Coronary artery (tissue), 2 donors: Measurements from ENCODE around the gene CCM2.
"Not testable (repeated sequence)": the region's sequence is repeated elsewhere in the genome, so short reads cannot be mapped to it uniquely, and the experiment has no call there.

ENCODE experiments used
- DNase-seq: peaks from one replicate; pipeline ENCODE4 v3.0.0-alpha.2; 2017; ENCODE audit warnings: low spot score
- H3K27ac ChIP-seq, 2 donors: fragments of 200-600 bp; sonication (generic); one replicate each; pipeline ENCODE4 v1.5.1; 2016 to 2019
- H3K4me3 ChIP-seq: fragments of 200-600 bp; sonication (generic); 2 replicates; pipeline ENCODE4 v1.5.1; 2016; ENCODE audit warnings: mild to moderate bottlenecking, moderate library complexity
- CTCF ChIP-seq: fragments of 200-600 bp; sonication (generic); IDR thresholded peaks from one replicate; pipeline ENCODE4 v1.5.1; 2019; ENCODE audit warnings: antibody characterized with exemption

The CCM2 gene

DNA sequence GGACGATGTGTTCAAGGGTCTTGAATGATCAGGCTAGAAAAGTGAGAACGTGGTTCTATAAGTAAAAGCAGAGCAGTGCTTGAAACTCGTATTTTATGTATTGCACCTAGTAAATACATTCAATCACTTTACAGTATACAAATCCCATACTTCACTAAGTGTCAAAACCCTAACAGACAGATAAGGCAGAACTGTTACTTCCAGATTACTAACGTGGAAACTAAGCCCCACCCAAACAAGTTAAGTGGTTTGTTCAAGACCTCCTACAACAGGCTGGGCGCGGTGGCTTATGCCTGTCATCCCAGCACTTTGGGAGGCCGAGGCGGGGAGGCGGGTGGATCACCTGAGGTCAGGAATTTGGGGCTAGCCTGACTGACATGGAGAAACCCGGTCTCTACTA lies 12.0 kb upstream of the CCM2 start:
- no peak for TF ChIP-seq CTCF
- Histone ChIP-seq H3K4me3 (no peak overlapping the region), H3K27ac (no peak overlapping the region)
- no peak for DNase-seq

DNA sequence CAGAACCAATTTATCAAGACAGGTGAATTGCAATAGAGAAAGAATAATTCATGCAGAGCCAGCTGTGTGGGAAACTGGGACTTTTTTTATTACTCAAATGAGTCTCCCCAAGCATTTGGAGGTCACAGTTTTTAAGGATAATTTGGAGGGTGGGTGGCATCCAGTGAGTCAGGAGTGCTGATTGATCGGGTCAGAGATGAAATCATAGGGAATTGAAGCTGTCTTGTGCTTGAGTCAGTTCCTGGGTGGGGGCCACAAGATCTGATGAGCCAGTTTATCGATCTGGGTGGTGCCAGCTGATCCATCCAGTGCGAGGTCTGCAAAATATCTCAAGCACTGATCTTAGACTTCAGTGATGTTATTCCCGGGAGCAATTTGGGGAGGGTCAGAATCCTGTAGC lies 11.3 kb upstream of the CCM2 start:
- Histone ChIP-seq H3K4me3 (no peak overlapping the region), H3K27ac (no peak overlapping the region)
- TF ChIP-seq CTCF, result no peak
- DNase-seq, result no peak

- Histone ChIP-seq H3K4me3 (no peak overlapping the region), H3K27ac (no peak overlapping the region)
- DNase-seq, result no peak
- no peak for TF ChIP-seq CTCF
Observed at GRCh38 chr7:44989132-44989531, 10.9 kb upstream of the CCM2 start.

- Histone ChIP-seq H3K27ac (peak overlapping the region; percentile 24 to 56), H3K4me3 (no peak overlapping the region)
- DNase-seq, result no peak
- no peak for TF ChIP-seq CTCF
Observed at GRCh38 chr7:44990109-44991023, 9.6 kb upstream of the CCM2 start.

DNA sequence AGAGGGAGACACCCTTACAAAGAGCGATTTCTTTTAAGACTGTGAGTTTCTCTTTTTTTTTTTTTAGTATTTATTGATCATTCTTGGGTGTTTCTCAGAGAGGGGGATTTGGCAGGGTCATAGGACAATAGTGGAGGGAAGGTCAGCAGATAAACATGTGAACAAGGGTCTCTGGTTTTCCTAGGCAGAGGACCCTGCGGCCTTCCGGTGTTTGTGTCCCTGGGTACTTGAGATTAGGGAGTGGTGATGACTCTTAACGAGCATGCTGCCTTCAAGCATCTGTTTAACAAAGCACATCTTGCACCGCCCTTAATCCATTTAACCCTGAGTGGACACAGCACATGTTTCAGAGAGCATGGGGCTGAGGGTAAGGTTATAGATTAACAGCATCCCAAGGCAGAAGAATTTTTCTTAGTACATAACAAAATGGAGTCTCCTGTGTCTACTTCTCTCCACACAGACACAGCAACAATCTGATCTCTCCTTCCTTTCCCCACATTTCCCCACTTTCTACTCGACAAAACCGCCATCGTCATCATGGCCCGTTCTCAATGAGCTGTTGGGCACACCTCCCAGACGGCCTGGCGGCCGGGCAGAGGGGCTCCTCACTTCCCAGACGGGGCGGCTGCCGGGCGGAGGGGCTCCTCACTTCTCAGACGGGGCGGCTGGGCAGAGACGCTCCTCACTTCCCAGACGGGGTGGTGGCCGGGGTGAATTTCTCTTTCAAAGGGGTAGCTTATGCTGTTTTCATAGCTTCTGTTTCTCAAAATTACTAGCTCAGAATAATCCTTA lies 7.8 kb upstream of the CCM2 start:
- not testable (repeated sequence) for H3K27ac ChIP-seq, DNase-seq, H3K4me3 ChIP-seq

DNA sequence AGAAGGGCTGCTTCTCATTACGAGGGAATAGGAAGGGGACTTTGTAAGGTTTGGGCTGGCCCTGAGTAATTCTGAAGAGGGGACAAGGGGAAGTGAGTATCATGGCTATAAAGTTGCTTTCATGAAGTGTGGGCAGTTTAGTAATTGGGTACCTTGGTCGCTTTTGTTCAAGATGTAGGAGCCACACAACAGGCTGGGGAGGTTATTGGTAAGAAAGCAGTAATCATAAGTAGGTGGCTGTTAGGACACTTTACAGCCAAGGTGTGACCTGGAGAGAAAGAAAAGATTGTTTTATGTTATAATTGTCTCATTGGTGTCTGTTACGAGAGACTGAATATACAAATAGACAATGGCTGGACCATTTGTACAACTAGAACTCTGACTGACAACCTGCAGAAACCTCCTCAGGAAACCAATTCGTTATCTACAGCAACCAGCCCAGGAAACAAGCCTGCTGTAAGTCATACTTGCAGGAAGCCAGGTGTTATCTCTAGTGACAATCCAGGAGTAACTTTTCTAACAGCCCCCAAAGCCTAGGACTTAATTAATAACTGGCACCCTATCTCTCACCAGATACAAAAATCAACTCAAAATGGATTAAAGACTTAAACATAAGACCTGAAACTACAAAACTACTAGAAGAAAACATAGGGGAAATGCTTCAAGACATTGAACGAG lies 5.0 kb upstream of the CCM2 start:
- no peak for TF ChIP-seq CTCF
- no peak overlapping the region for H3K4me3 ChIP-seq
- H3K27ac ChIP-seq, result no peak overlapping the region
- DNase-seq, result no peak
